ENCODE measurements around the gene HBB. TPM values are rescaled to one million over a fixed set of nuclear protein-coding genes. Genes with fewer than 3 reads are reported as not detected.

The HBB gene
- total RNA-seq (341 TPM), polyA plus RNA-seq (22.3 TPM)
- long read RNA-seq, donor 1, transcript HBB-201 (3 exons, 628 nt) = major isoform, 5 of 6 reads
- long read RNA-seq, donor 1, partial matches to known transcripts = 0 of 6 reads
- long read RNA-seq, donor 1, other reads (novel, unspliced or antisense) = 0 of 6 reads
- long read RNA-seq, donor 2 = 0 reads
- long read RNA-seq, donor 3, transcript HBB-203 (2 exons, 319 nt) = minor isoform, 24 of 163 reads
- long read RNA-seq, donor 3, transcript HBB-201 (3 exons, 628 nt) = major isoform, 130 of 163 reads
- long read RNA-seq, donor 3, partial matches to known transcripts = 0 of 163 reads
- long read RNA-seq, donor 3, other reads (novel, unspliced or antisense) = 8 of 163 reads
- long read RNA-seq, donor 4, transcript HBB-201 (3 exons, 628 nt) = major isoform, 41 of 61 reads
- long read RNA-seq, donor 4, transcript HBB-203 (2 exons, 319 nt) = minor isoform, 19 of 61 reads
- long read RNA-seq, donor 4, partial matches to known transcripts = 0 of 61 reads
- long read RNA-seq, donor 4, other reads (novel, unspliced or antisense) = 0 of 61 reads
- long read RNA-seq, donor 5, transcript HBB-201 (3 exons, 628 nt) = major isoform, 148 of 186 reads
- long read RNA-seq, donor 5, transcript HBB-203 (2 exons, 319 nt) = minor isoform, 25 of 186 reads
- long read RNA-seq, donor 5, partial matches to known transcripts = 0 of 186 reads
- long read RNA-seq, donor 5, other reads (novel, unspliced or antisense) = 11 of 186 reads
- long read RNA-seq, donor 6, transcript HBB-201 (3 exons, 628 nt) = major isoform, 38 of 46 reads
- long read RNA-seq, donor 6, partial matches to known transcripts = 0 of 46 reads
- long read RNA-seq, donor 6, other reads (novel, unspliced or antisense) = 6 of 46 reads
- long read RNA-seq, donor 7, transcript HBB-203 (2 exons, 319 nt) = minor isoform, 16 of 87 reads
- long read RNA-seq, donor 7, transcript HBB-204 (2 exons, 680 nt) = minor isoform, 5 of 87 reads
- long read RNA-seq, donor 7, transcript HBB-201 (3 exons, 628 nt) = major isoform, 61 of 87 reads
- long read RNA-seq, donor 7, partial matches to known transcripts = 0 of 87 reads
- long read RNA-seq, donor 7, other reads (novel, unspliced or antisense) = 5 of 87 reads
- long read RNA-seq, donor 8, transcript HBB-201 (3 exons, 628 nt) = major isoform, 83 of 93 reads
- long read RNA-seq, donor 8, partial matches to known transcripts = 0 of 93 reads
- long read RNA-seq, donor 8, other reads (novel, unspliced or antisense) = 5 of 93 reads
- long read RNA-seq, donor 9, transcript HBB-201 (3 exons, 628 nt) = major isoform, 56 of 64 reads
- long read RNA-seq, donor 9, transcript HBB-203 (2 exons, 319 nt) = minor isoform, 8 of 64 reads
- long read RNA-seq, donor 9, partial matches to known transcripts = 0 of 64 reads
- long read RNA-seq, donor 9, other reads (novel, unspliced or antisense) = 0 of 64 reads
- long read RNA-seq, donor 10, transcript HBB-201 (3 exons, 628 nt) = major isoform, 49 of 52 reads
- long read RNA-seq, donor 10, partial matches to known transcripts = 0 of 52 reads
- long read RNA-seq, donor 10, other reads (novel, unspliced or antisense) = 0 of 52 reads

DNA sequence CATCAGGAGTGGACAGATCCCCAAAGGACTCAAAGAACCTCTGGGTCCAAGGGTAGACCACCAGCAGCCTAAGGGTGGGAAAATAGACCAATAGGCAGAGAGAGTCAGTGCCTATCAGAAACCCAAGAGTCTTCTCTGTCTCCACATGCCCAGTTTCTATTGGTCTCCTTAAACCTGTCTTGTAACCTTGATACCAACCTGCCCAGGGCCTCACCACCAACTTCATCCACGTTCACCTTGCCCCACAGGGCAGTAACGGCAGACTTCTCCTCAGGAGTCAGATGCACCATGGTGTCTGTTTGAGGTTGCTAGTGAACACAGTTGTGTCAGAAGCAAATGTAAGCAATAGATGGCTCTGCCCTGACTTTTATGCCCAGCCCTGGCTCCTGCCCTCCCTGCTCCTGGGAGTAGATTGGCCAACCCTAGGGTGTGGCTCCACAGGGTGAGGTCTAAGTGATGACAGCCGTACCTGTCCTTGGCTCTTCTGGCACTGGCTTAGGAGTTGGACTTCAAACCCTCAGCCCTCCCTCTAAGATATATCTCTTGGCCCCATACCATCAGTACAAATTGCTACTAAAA lies at the start of gene HBB:
TSS of gene HBB (minus strand) at position 340 of the 579 bp plus-strand sequence. CDS start at position 290, 50 bp downstream.
- no peaks in the 10 kb centered on the region for H3K9me3 ChIP-seq (ENCODE audit: control insufficient read depth in 2 of 2, insufficient read depth in 1 of 2, low read length in 1 of 2)
- 97% methylated on average over 3 of the region's 3 CpGs for WGBS
- H3K27ac ChIP-seq (ENCODE audit: low read depth in 1 of 2, low read length in 1 of 2) = no peak within 1 kb of the TSS
- H3K4me1 ChIP-seq (ENCODE audit: control insufficient read depth in 2 of 2, insufficient read depth in 2 of 2, low read length in 2 of 2) = no peaks in the 10 kb centered on the region
- DNase-seq (ENCODE audit: low read depth in 6 of 9, low spot score in 9 of 9) = no peak
- H3K36me3 ChIP-seq (ENCODE audit: control insufficient read depth in 2 of 2, insufficient read depth in 2 of 2, low read length in 1 of 2) = no peaks in the 10 kb centered on the region
- no peak within 1 kb of the TSS for H3K4me3 ChIP-seq (ENCODE audit: low read length in 2 of 2)
- H3K27me3 ChIP-seq (ENCODE audit: control insufficient read depth in 2 of 2, insufficient read depth in 1 of 2, low read length in 1 of 2) = no peaks in the 10 kb centered on the region

DNA sequence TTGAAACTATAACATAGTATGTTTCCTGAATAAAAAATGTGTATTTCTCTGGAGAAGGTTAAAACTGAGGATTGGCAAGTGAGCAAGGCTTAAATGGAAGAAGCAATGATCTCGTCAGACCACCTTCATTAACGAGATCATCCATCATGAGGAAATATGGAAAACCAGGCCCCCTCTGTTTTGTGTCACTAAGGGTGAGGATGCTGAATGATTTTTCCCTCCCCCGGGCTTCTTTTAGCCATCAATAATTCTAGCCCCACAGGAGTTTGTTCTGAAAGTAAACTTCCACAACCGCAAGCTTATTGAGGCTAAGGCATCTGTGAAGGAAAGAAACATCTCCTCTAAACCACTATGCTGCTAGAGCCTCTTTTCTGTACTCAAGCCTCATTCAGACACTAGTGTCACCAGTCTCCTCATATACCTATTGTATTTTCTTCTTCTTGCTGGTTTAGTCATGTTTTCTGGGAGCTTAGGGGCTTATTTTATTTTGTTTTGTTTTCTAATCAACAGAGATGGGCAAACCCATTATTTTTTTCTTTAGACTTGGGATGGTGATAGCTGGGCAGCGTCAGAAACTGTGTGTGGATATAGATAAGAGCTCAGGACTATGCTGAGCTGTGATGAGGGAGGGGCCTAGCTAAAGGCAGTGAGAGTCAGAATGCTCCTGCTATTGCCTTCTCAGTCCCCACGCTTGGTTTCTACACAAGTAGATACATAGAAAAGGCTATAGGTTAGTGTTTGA lies 48.7 kb upstream of the HBB start:
- Histone ChIP-seq H3K27ac (ENCODE audit: low read depth in 1 of 2, low read length in 1 of 2) (no peak overlapping the region), H3K27me3 (ENCODE audit: control insufficient read depth in 2 of 2, insufficient read depth in 1 of 2, low read length in 1 of 2) (no peaks in the 10 kb centered on the region), H3K4me1 (ENCODE audit: control insufficient read depth in 2 of 2, insufficient read depth in 2 of 2, low read length in 2 of 2) (no peaks in the 10 kb centered on the region), H3K9me3 (ENCODE audit: control insufficient read depth in 2 of 2, insufficient read depth in 1 of 2, low read length in 1 of 2) (no peaks in the 10 kb centered on the region), H3K36me3 (ENCODE audit: control insufficient read depth in 2 of 2, insufficient read depth in 2 of 2, low read length in 1 of 2) (no peaks in the 10 kb centered on the region), H3K4me3 (ENCODE audit: low read length in 2 of 2) (no peak overlapping the region)
- 95% methylated on average over 6 of the region's 6 CpGs for WGBS
- no peak for DNase-seq (ENCODE audit: low read depth in 6 of 9, low spot score in 9 of 9)

- Histone ChIP-seq H3K27me3 (ENCODE audit: control insufficient read depth in 2 of 2, insufficient read depth in 1 of 2, low read length in 1 of 2) (no peaks in the 10 kb centered on the region), H3K36me3 (ENCODE audit: control insufficient read depth in 2 of 2, insufficient read depth in 2 of 2, low read length in 1 of 2) (no peaks in the 10 kb centered on the region), H3K27ac (ENCODE audit: low read depth in 1 of 2, low read length in 1 of 2) (no peak overlapping the region), H3K4me1 (ENCODE audit: control insufficient read depth in 2 of 2, insufficient read depth in 2 of 2, low read length in 2 of 2) (no peaks in the 10 kb centered on the region), H3K9me3 (ENCODE audit: control insufficient read depth in 2 of 2, insufficient read depth in 1 of 2, low read length in 1 of 2) (no peaks in the 10 kb centered on the region), H3K4me3 (ENCODE audit: low read length in 2 of 2) (no peak overlapping the region)
- WGBS = 92% methylated on average over 5 of the region's 5 CpGs
- no peak for DNase-seq (ENCODE audit: low read depth in 6 of 9, low spot score in 9 of 9)
These were observed 47.5 kb upstream of the HBB start for GRCh38 chr11:5274395-5274794.

DNA sequence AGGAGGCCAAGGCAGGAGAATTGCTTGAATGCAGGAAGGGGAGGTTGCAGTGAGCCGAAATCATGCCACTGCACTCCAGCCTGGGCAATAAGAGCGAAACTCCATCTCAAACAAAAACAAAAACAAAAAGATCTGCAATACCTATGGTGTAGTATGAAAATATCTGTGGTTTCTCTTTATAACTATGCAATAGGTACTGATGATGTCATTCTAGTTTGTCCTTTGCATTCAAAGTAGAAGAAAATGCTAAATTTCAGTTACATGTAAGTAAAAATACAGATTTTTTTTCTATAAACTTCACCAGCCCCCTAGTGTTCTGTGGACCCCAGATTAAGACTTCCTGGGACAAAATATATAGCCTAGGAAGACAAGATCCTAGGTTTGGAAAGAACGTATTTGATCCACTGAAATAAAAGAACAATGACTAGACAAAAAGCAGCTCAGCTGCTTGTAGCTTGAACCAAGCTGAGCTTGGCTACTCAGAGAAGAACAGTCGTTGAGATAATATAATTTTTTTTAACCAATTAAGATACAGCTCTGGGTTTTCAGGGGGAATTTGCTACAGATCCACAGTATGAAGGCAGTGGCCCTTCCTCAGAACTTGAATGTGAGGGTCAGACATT lies 45.6 kb upstream of the HBB start:
- 90% methylated on average over 4 of the region's 4 CpGs for WGBS
- H3K4me1 ChIP-seq (ENCODE audit: control insufficient read depth in 2 of 2, insufficient read depth in 2 of 2, low read length in 2 of 2) = no peaks in the 10 kb centered on the region

DNA sequence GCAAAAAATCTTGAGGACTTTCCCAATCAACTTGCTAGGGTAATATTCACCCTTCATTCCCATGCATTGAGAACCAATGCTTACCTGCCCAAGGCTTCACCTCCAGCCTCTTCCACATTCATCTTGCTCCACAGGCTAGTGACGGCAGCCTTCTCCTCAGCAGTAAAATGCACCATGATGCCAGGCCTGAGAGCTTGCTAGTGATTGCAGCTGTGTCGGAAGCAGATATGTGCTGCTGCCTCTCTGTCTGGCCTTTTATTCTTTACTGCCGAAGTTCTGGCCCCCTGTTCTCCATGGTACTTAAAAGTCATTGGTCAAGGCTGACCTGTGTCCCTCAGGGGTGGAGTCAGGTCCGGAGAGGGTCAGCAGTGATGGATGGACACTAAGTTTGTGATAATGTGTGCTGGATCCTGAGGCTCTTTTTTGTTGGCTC lies 42.9 kb upstream of the HBB start, which contains the start of gene HBE1:
TSS of gene HBE1 (minus strand) at position 231 of the 433 bp plus-strand sequence. CDS start at position 176, 55 bp downstream.
- no peak for DNase-seq (ENCODE audit: low read depth in 6 of 9, low spot score in 9 of 9)
- Histone ChIP-seq H3K27ac (ENCODE audit: low read depth in 1 of 2, low read length in 1 of 2) (no peak within 1 kb of the TSS), H3K4me3 (ENCODE audit: low read length in 2 of 2) (no peak within 1 kb of the TSS), H3K9me3 (ENCODE audit: control insufficient read depth in 2 of 2, insufficient read depth in 1 of 2, low read length in 1 of 2) (no peaks in the 10 kb centered on the region), H3K36me3 (ENCODE audit: control insufficient read depth in 2 of 2, insufficient read depth in 2 of 2, low read length in 1 of 2) (no peaks in the 10 kb centered on the region), H3K27me3 (ENCODE audit: control insufficient read depth in 2 of 2, insufficient read depth in 1 of 2, low read length in 1 of 2) (no peaks in the 10 kb centered on the region), H3K4me1 (ENCODE audit: control insufficient read depth in 2 of 2, insufficient read depth in 2 of 2, low read length in 2 of 2) (no peaks in the 10 kb centered on the region)
- WGBS = 94% methylated on average over 4 of the region's 4 CpGs

More for the DNA sequence above, 45.6 kb upstream of the HBB start:
- Histone ChIP-seq H3K9me3 (ENCODE audit: control insufficient read depth in 2 of 2, insufficient read depth in 1 of 2, low read length in 1 of 2) (no peaks in the 10 kb centered on the region), H3K27ac (ENCODE audit: low read depth in 1 of 2, low read length in 1 of 2) (no peak overlapping the region), H3K36me3 (ENCODE audit: control insufficient read depth in 2 of 2, insufficient read depth in 2 of 2, low read length in 1 of 2) (no peaks in the 10 kb centered on the region), H3K27me3 (ENCODE audit: control insufficient read depth in 2 of 2, insufficient read depth in 1 of 2, low read length in 1 of 2) (no peaks in the 10 kb centered on the region), H3K4me3 (ENCODE audit: low read length in 2 of 2) (no peak overlapping the region)
- DNase-seq (ENCODE audit: low read depth in 6 of 9, low spot score in 9 of 9) = no peak

DNA sequence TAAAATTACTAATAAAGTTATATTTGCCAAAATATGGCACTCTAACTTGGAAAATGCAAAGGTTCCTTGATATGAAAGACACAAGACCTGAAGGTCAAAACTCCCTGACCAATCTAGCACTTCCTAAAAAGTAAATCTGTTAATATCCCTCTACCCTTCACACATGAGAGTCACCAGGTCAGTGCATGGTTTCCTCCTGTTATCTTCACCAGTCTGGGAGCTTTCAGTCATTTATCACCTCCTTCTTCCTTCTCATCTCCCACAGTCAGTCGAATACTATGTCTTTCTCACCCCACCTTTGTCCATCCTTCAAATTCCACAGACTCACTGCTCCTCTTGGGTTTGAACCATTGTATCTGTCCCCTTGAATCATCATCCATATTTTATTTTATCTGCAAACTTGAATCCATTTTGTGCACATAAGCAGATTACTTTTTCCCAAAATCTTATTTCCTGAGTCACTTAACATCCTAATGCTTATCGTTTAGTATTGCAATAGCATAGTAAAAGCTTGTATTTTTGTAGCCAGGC lies 40.2 kb upstream of the HBB start:
- Histone ChIP-seq H3K9me3 (ENCODE audit: control insufficient read depth in 2 of 2, insufficient read depth in 1 of 2, low read length in 1 of 2) (no peaks in the 10 kb centered on the region), H3K36me3 (ENCODE audit: control insufficient read depth in 2 of 2, insufficient read depth in 2 of 2, low read length in 1 of 2) (no peaks in the 10 kb centered on the region), H3K27me3 (ENCODE audit: control insufficient read depth in 2 of 2, insufficient read depth in 1 of 2, low read length in 1 of 2) (no peaks in the 10 kb centered on the region), H3K4me3 (ENCODE audit: low read length in 2 of 2) (no peak overlapping the region), H3K4me1 (ENCODE audit: control insufficient read depth in 2 of 2, insufficient read depth in 2 of 2, low read length in 2 of 2) (no peaks in the 10 kb centered on the region), H3K27ac (ENCODE audit: low read depth in 1 of 2, low read length in 1 of 2) (no peak overlapping the region)
- 89% methylated on average over 2 of the region's 2 CpGs for WGBS
- no peak for DNase-seq (ENCODE audit: low read depth in 6 of 9, low spot score in 9 of 9)

DNA sequence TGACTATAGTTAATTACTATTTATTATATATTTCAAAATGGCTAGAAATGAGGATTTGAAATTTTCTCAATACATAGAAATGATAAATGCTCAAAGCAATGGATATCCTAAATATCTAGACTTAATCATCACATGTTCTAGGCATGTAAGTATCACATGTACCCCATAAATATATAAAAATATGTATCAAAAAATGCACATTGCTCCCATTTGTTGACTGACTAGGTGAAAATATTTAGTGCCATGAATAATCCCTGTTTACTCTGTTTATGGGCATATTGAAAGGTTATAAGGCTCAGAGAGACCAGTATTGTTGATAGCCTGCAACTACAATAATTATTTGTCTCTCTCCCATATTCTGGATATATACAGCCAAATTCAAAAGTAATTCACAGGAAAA lies 39.7 kb upstream of the HBB start:
- Histone ChIP-seq H3K27ac (ENCODE audit: low read depth in 1 of 2, low read length in 1 of 2) (no peak overlapping the region), H3K9me3 (ENCODE audit: control insufficient read depth in 2 of 2, insufficient read depth in 1 of 2, low read length in 1 of 2) (no peaks in the 10 kb centered on the region), H3K36me3 (ENCODE audit: control insufficient read depth in 2 of 2, insufficient read depth in 2 of 2, low read length in 1 of 2) (no peaks in the 10 kb centered on the region), H3K27me3 (ENCODE audit: control insufficient read depth in 2 of 2, insufficient read depth in 1 of 2, low read length in 1 of 2) (no peaks in the 10 kb centered on the region), H3K4me3 (ENCODE audit: low read length in 2 of 2) (no peak overlapping the region), H3K4me1 (ENCODE audit: control insufficient read depth in 2 of 2, insufficient read depth in 2 of 2, low read length in 2 of 2) (no peaks in the 10 kb centered on the region)
- no peak for DNase-seq (ENCODE audit: low read depth in 6 of 9, low spot score in 9 of 9)
